ENCODE results near the gene GRIA1.

The GRIA1 gene

GRCh38 chr5:153500178-153500577 lies 9.7 kb downstream of the GRIA1 start:
- DNase-seq = no peak

GRCh38 chr5:153504726-153505125 lies 14.3 kb downstream of the GRIA1 start:
- DNase-seq = no peak

- no peak for DNase-seq
Measured at GRCh38 chr5:153508700-153509099, 18.2 kb downstream of the GRIA1 start.

GRCh38 chr5:153511622-153512021 lies 21.2 kb downstream of the GRIA1 start:
- DNase-seq = no peak

- DNase-seq = no peak
Measured at GRCh38 chr5:153513156-153513555, 22.7 kb downstream of the GRIA1 start.

GRCh38 chr5:153515301-153515700 lies 24.8 kb downstream of the GRIA1 start:
- DNase-seq = no peak

- no peak for DNase-seq
Measured at GRCh38 chr5:153516504-153517240, 26.2 kb downstream of the GRIA1 start.

GRCh38 chr5:153517241-153517611 lies 26.8 kb downstream of the GRIA1 start:
- no peak for DNase-seq

- no peak for DNase-seq
Measured at GRCh38 chr5:153520137-153520536, 29.7 kb downstream of the GRIA1 start.

GRCh38 chr5:153520952-153521351 lies 30.5 kb downstream of the GRIA1 start:
- no peak for DNase-seq

- DNase-seq = no peak
Measured at GRCh38 chr5:153523211-153523610, 32.7 kb downstream of the GRIA1 start.

- DNase-seq = no peak
Measured at GRCh38 chr5:153523831-153524230, 33.4 kb downstream of the GRIA1 start.

- DNase-seq = no peak
Measured at GRCh38 chr5:153525536-153525935, 35.1 kb downstream of the GRIA1 start.

GRCh38 chr5:153530357-153531143 lies 40.1 kb downstream of the GRIA1 start:
- DNase-seq = no peak

GRCh38 chr5:153533546-153533945 lies 43.1 kb downstream of the GRIA1 start:
- no peak for DNase-seq

GRCh38 chr5:153534102-153534501 lies 43.6 kb downstream of the GRIA1 start:
- no peak for DNase-seq

GRCh38 chr5:153537207-153537606 lies 46.7 kb downstream of the GRIA1 start:
- no peak for DNase-seq

GRCh38 chr5:153539983-153540382 lies 49.5 kb downstream of the GRIA1 start:
- no peak for DNase-seq

GRCh38 chr5:153542536-153542935 lies 52.1 kb downstream of the GRIA1 start:
- no peak for DNase-seq

- DNase-seq = no peak
Measured at GRCh38 chr5:153543288-153543687, 52.8 kb downstream of the GRIA1 start.

GRCh38 chr5:153543959-153544470 lies 53.5 kb downstream of the GRIA1 start:
- no peak for DNase-seq

GRCh38 chr5:153544706-153545105 lies 54.2 kb downstream of the GRIA1 start:
- DNase-seq = no peak

GRCh38 chr5:153546566-153546965 lies 56.1 kb downstream of the GRIA1 start:
- no peak for DNase-seq

GRCh38 chr5:153551537-153552079 lies 61.1 kb downstream of the GRIA1 start:
- DNase-seq = no peak
